ENCODE results near the gene FOXD4L3.
"Not testable (repeated sequence)": the region's sequence is repeated elsewhere in the genome, so short reads cannot be mapped to it uniquely, and the experiment has no call there.

Gene FOXD4L3

DNA sequence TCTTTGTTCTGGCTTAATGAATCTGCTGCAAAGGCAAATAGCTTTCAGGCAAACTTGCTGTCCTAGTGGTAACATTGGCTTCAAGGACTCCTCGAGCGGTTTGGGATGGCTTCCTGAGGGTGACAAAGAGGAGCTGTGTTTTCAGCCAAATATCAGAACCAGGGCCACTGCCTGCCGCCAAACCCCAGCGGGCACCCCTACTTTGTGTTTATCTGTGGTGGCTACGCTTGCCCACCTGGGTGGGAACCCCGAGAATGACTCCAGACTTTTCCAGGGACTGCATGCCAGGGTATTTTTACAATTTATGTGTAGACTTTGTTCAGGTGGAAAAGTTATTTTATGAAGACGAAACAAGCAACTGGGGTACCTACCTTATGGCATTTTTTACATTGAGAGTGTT lies 35.3 kb downstream of the FOXD4L3 start:
- in situ Hi-C loops (cut with HindIII; ENCODE audit: low pct_unique_long_range_greater_than_20kb, low sequenced_read_pairs); DNase-seq (ENCODE audit: low read depth in 1 of 2, low spot score in 1 of 2): not testable (repeated sequence)

DNA sequence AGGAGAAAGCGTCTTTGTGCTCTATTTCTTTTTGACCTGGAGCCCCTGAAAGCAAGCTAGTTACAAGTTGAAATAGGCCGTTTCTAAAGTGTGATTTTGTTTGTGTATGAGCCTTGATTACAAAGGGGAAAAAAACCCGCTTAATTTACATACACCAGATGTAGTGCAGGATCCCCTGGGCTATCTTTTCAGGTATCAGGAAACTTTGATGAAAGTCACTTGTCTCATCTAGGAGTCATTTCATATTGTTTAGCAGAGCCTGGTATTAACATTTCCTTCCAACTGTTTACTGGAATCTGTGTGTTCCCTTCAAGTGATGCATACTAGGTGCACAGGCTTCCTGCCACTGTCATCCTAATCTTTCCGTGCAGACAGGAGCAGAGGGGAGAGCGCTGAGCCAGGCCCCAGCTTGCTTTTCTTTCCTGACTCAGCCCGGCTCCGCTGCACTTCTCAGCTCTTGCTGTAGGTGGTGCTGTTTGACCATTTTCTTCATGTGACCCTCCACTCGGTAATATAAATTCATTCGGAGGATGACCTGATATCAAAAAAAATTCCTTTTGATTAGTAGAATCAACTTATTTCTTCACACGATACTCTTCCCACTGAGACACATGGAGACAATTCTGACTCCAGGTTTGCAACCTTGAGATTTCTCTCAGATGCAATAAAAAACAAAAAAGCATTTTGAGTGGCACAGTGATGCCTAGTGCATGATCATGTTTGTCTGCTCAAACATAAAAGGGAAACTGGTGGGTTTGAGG lies 39.8 kb downstream of the FOXD4L3 start:
- DNase-seq (ENCODE audit: low read depth in 1 of 2, low spot score in 1 of 2); in situ Hi-C loops (cut with HindIII; ENCODE audit: low pct_unique_long_range_greater_than_20kb, low sequenced_read_pairs): not testable (repeated sequence)

- DNase-seq (ENCODE audit: low read depth in 1 of 2, low spot score in 1 of 2); in situ Hi-C loops (cut with HindIII; ENCODE audit: low pct_unique_long_range_greater_than_20kb, low sequenced_read_pairs): not testable (repeated sequence)
These were observed 40.6 kb downstream of the FOXD4L3 start for GRCh38 chr9:68343242-68343641.

DNA sequence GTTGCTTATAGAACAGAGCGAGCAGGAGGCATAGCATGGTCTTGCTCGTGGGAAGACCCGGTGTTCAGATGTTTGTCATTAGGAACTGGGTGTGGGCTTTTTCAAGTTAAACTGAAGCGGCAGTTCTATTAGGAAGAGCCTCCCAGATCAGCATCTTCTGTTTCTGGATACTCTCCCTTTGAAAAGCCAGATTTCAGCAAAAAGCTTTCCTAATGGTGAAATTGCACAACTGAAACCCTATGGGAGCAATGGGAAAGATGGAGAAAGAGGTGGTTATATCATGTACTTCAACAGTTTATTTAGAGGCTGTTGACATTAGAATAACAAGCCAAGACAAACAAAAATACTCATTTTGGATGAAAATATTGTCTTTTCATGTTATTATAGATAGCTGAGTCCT lies 41.3 kb downstream of the FOXD4L3 start:
- in situ Hi-C loops (cut with HindIII; ENCODE audit: low pct_unique_long_range_greater_than_20kb, low sequenced_read_pairs); DNase-seq (ENCODE audit: low read depth in 1 of 2, low spot score in 1 of 2): not testable (repeated sequence)

- in situ Hi-C loops (cut with HindIII; ENCODE audit: low pct_unique_long_range_greater_than_20kb, low sequenced_read_pairs); DNase-seq (ENCODE audit: low read depth in 1 of 2, low spot score in 1 of 2): not testable (repeated sequence)
These were observed 49.0 kb downstream of the FOXD4L3 start for GRCh38 chr9:68351689-68352088.

Data from T47D (cell line).